Epithelial cell of proximal tubule (primary cell): ENCODE results near the gene CDRT4. TPM values are rescaled to one million over a fixed set of nuclear protein-coding genes. Genes with fewer than 3 reads are reported as not detected.

Experiments
- DNase-seq: peaks from one replicate; pipeline ENCODE4 v3.0.0-alpha.2; 2011; ENCODE audit warnings: low read depth
- H3K4me3 ChIP-seq: 2 replicates; pipeline ENCODE4 v1.5.1; 2011; ENCODE audit warnings: low read depth, mild to moderate bottlenecking, low read length
- total RNA-seq: library from RNA; depleted of rRNA; stranded (reverse); fragments of >200 nt; gene quantifications from 2 replicates; pipeline ENCODE4 v1.2.3, GENCODE V29; 2015
- TF ChIP-seq, protein P1 (sequence below): conservative IDR thresholded peaks from 2 replicates; pipeline ENCODE4 v1.5.1; 2012; ENCODE audit warnings: low read depth, mild to moderate bottlenecking, low read length

Gene CDRT4
- total RNA-seq, result 0.29 and 6.7 TPM in 2 replicates

GRCh38 chr17:15467592-15467991, at the start of gene CDRT4:
CDRT4 (minus strand) TSS chr17:15467621; CDS start chr17:15440238, 27,383 bp downstream.
- TF ChIP-seq, protein P1, sequence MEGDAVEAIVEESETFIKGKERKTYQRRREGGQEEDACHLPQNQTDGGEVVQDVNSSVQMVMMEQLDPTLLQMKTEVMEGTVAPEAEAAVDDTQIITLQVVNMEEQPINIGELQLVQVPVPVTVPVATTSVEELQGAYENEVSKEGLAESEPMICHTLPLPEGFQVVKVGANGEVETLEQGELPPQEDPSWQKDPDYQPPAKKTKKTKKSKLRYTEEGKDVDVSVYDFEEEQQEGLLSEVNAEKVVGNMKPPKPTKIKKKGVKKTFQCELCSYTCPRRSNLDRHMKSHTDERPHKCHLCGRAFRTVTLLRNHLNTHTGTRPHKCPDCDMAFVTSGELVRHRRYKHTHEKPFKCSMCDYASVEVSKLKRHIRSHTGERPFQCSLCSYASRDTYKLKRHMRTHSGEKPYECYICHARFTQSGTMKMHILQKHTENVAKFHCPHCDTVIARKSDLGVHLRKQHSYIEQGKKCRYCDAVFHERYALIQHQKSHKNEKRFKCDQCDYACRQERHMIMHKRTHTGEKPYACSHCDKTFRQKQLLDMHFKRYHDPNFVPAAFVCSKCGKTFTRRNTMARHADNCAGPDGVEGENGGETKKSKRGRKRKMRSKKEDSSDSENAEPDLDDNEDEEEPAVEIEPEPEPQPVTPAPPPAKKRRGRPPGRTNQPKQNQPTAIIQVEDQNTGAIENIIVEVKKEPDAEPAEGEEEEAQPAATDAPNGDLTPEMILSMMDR, result no peak
- no peak for DNase-seq
- no peak within 1 kb of the TSS for H3K4me3 ChIP-seq

DNA sequence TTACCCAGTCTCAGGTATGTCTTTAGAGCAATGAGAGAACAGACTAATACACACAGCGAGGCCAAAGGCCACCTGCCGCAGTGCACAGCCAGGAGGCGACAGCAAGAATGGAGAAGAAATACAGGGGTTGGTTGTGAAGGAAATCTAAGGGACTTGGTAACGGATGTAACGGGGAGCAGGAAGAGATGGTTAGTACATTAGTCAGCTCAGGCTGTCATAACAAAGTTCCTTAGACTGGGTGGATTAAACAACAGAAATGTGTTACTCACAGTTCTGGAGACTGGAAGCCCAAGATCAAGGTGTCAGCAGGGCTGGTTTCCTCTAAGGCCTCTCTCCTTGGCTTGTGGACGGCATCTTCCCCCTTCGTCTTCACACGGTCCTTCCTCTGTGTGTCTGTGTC, 48.7 kb upstream of the CDRT4 start:
- H3K4me3 ChIP-seq, result no peak overlapping the region
- no peak for DNase-seq
- TF ChIP-seq, protein P1, result no peak

DNA sequence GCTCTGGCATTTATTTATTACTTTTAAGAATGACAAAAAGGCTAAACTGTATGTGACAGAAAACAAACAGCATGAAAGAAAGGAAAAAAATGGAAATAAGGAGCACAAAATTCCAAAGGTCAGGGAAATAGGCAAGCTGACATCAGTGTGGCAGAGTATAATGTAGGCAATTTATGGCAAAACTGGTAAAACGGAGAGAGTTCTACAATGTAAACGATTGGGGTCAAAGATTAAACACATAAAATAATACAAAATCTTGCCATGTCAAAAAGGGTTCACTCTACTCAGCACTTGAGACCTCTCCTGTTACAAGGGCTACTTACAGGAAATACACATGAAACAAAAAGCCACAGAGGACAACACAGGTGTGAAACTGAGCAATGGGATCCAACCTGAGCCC, 47.0 kb upstream of the CDRT4 start:
- DNase-seq, result no peak
- TF ChIP-seq, protein P1, result no peak
- no peak overlapping the region for H3K4me3 ChIP-seq

- no peak for DNase-seq
- TF ChIP-seq, protein P1, result no peak
- H3K4me3 ChIP-seq, result no peak overlapping the region
Measured at GRCh38 chr17:15513856-15514459, 46.5 kb upstream of the CDRT4 start.

DNA sequence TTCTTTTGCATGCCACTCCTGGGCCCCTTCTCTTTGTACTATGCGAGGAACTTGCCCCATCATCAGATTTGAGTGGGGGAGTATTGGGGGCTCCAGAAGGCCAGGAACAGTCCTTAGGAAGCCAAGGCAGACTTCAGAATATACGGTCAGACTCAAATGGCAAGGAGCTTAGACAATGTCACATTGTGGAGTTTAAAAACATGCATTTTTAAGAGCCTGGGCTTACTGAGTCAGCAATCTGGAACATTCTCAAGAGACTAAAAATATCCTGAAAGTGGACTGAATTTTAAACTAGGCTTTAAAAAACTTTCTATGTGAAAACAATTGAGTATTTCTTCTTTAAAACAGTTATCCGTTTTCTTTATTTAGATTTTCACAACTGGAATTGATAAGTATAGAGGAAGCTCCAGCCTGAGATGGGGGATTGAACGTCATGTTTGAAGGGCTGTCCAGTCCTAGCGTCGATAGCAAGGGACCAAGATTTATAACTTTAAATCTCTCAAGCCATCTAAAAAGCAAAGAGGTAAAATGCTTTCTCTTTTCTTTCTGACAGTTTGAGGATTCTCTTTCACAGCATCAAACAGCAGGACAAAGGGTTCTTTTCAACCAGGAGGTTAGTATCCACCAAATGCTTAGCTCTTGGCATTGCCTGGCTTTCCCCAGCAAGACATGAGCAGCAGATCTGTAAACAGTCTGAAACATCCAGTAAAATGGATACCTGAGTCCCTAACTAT, 45.8 kb upstream of the CDRT4 start:
- no peak for DNase-seq
- no peak overlapping the region for H3K4me3 ChIP-seq
- TF ChIP-seq, protein P1, result no peak

GRCh38 chr17:15512071-15512709, 44.8 kb upstream of the CDRT4 start:
- no peak for DNase-seq
- no peak overlapping the region for H3K4me3 ChIP-seq
- TF ChIP-seq, protein P1, result no peak
